Mesothelial cell of epicardium (in vitro differentiated cells): ENCODE measurements around the gene MARCOL. TPM values are rescaled to one million over a fixed set of nuclear protein-coding genes. Genes with fewer than 3 reads are reported as not detected.

ENCODE experiments used
- DNase-seq, 2 experiments: peaks; one replicate each; pipeline ENCODE4 v3.0.0; 2021; ENCODE audit warnings: low spot score in 2 of 2; ENCODE audit not compliant: unreplicated experiment in 2 of 2
- H3K27ac Mint-ChIP-seq: 2 replicates; pipeline ENCODE4 v1.8.0; 2021; ENCODE audit warnings: mixed read lengths
- H3K27me3 Mint-ChIP-seq: 2 replicates; pipeline ENCODE4 v1.8.0; 2021; ENCODE audit warnings: low read depth, mixed read lengths
- H3K36me3 Mint-ChIP-seq: 2 replicates; pipeline ENCODE4 v1.8.0; 2021; ENCODE audit warnings: mixed read lengths
- H3K4me1 Mint-ChIP-seq: 2 replicates; pipeline ENCODE4 v1.8.0; 2021; ENCODE audit warnings: mixed read lengths
- H3K4me3 Mint-ChIP-seq: 2 replicates; pipeline ENCODE4 v1.8.0; 2021; ENCODE audit warnings: mild to moderate bottlenecking, moderate library complexity, mixed read lengths
- H3K9me3 Mint-ChIP-seq: 2 replicates; pipeline ENCODE4 v1.8.0; 2021; ENCODE audit warnings: mixed read lengths
- CTCF ChIP-seq: fragments of 200-600 bp; sonication (generic); IDR thresholded peaks from one replicate; pipeline ENCODE4 v1.5.0; 2021; ENCODE audit warnings: antibody characterized with exemption; ENCODE audit not compliant: unreplicated experiment
- total RNA-seq: library from RNA; stranded (reverse); gene quantifications from 3 replicates; pipeline ENCODE4 v1.2.1, GENCODE V29; 2021

The MARCOL gene
- total RNA-seq, 1 donor from 2014 or later = not detected

DNA sequence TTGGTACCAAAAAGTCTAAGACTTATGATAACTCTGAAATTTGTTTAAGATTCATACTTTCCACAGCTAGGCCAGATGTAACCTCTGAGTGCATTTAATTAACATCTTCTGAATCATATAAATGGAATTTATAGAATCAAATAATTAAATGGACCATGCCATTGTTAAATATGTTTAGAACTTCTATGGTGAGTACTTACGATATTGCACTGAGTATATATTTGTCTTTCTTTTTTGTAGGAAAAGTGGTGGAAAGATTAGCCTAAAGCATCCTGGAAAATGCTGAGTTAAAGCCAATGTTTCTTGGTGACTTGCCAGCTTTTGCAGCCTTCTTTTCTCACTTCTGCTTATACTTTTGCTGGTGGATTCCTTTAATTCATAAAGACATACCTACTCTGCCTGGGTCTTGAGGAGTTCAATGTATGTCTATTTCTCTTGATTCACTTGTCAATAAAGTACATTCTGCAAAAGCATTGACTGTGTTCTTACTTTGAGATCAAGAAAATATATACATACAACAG lies 23.6 kb upstream of the MARCOL start:
- DNase-seq = no peak
- no peak overlapping the region for H3K4me3 Mint-ChIP-seq
- peaks cover 9% of the 10 kb centered on the region for H3K9me3 Mint-ChIP-seq
- H3K27ac Mint-ChIP-seq = no peak overlapping the region
- TF ChIP-seq CTCF = no peak
- H3K36me3 Mint-ChIP-seq = no peaks in the 10 kb centered on the region
- peaks cover 3% of the 10 kb centered on the region for H3K27me3 Mint-ChIP-seq
- H3K4me1 Mint-ChIP-seq = no peaks in the 10 kb centered on the region

DNA sequence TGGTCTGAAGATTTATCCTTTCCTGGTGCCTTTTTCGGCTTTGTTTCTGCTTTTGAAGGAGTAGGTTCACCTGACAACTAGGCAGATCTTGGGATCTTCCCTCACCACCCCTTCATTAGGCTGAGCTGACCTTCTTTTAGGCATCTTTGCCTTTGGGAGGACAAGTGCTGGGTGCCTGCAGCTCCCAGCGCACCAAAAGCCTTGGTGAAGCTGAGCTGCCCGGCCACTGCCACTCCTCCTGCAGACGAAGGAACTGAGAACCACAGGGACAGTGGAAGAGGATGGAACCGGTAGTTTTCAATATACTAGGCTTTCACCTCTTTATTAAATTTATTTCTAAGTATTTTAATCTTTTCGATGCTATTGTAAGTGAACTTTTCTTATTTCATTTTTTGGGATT lies 16.8 kb upstream of the MARCOL start:
- no peak for TF ChIP-seq CTCF
- H3K9me3 Mint-ChIP-seq = peaks cover 9% of the 10 kb centered on the region
- no peak overlapping the region for H3K27ac Mint-ChIP-seq

GRCh38 chr5:148224117-148224742 lies 14.1 kb upstream of the MARCOL start:
- Mint-ChIP-seq H3K4me3 (no peak overlapping the region), H3K27ac (no peak overlapping the region), H3K27me3 (peaks cover 51% of the 10 kb centered on the region), H3K36me3 (no peaks in the 10 kb centered on the region), H3K9me3 (no peaks in the 10 kb centered on the region), H3K4me1 (no peaks in the 10 kb centered on the region)
- no peak for TF ChIP-seq CTCF
- no peak for DNase-seq

More for the DNA sequence above, 16.8 kb upstream of the MARCOL start:
- Mint-ChIP-seq H3K36me3 (no peaks in the 10 kb centered on the region), H3K4me3 (no peak overlapping the region), H3K4me1 (no peaks in the 10 kb centered on the region), H3K27me3 (peaks cover 51% of the 10 kb centered on the region)
- no peak for DNase-seq

GRCh38 chr5:148228392-148228984 lies 9.8 kb upstream of the MARCOL start:
- peaks cover 23% of the 10 kb centered on the region for H3K27me3 Mint-ChIP-seq
- no peaks in the 10 kb centered on the region for H3K4me1 Mint-ChIP-seq
- H3K36me3 Mint-ChIP-seq = no peaks in the 10 kb centered on the region
- no peak for DNase-seq
- TF ChIP-seq CTCF = no peak
- H3K27ac Mint-ChIP-seq = no peak overlapping the region
- no peak overlapping the region for H3K4me3 Mint-ChIP-seq
- H3K9me3 Mint-ChIP-seq = no peaks in the 10 kb centered on the region

DNA sequence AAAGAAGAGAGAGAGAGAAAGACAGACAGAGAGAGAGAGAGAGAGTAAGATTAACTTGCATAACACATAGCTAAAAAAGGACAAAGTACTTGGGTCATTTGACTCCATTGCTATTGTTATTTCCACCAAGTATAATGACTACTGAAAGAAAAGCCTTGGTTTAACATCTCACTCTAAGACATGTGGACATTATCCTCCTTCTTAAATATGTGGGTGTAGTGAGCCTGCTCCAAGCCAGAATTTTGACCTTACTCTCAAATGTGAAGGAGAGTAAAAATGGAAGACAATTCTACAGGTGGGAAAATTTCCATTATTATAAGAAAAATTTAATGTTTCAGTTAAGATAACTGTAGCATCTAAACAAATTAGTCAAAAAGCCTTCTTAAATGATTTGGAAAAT lies 8.5 kb upstream of the MARCOL start:
- H3K36me3 Mint-ChIP-seq = no peaks in the 10 kb centered on the region

More for the DNA sequence above, 8.5 kb upstream of the MARCOL start:
- Mint-ChIP-seq H3K27ac (no peak overlapping the region), H3K4me3 (no peak overlapping the region), H3K9me3 (no peaks in the 10 kb centered on the region), H3K27me3 (peaks cover 18% of the 10 kb centered on the region), H3K4me1 (no peaks in the 10 kb centered on the region)
- TF ChIP-seq CTCF = no peak
- no peak for DNase-seq
